Amygdala (tissue), 56 donors: Measurements from ENCODE around the gene PTTG1IP.
A peak's percentile ranks its signal among the peaks of the same experiment; 100 is the strongest.

ENCODE experiments used
- DNase-seq, 56 donors: peaks; one replicate each; lab custom pipeline; 2025; lab: John Stamatoyannopoulos, UW

The PTTG1IP gene

GRCh38 chr21:44849616-44850130 lies 23.8 kb downstream of the PTTG1IP start:
- no peak for DNase-seq

GRCh38 chr21:44848821-44849521 lies 24.5 kb downstream of the PTTG1IP start:
- no peak for DNase-seq

- no peak for DNase-seq
Observed at GRCh38 chr21:44847261-44848056, 26.0 kb downstream of the PTTG1IP start.

- DNase-seq: peak in 16 of 56 donors; percentile 15 to 47 (median 32)
Observed at GRCh38 chr21:44846485-44847260, 26.8 kb downstream of the PTTG1IP start.

- no peak for DNase-seq
Observed at GRCh38 chr21:44846224-44846484, 27.3 kb downstream of the PTTG1IP start.

GRCh38 chr21:44845418-44846223 lies 27.9 kb downstream of the PTTG1IP start:
- DNase-seq: peak in 9 of 56 donors; percentile 13 to 53 (median 33)

GRCh38 chr21:44844256-44844655 lies 29.2 kb downstream of the PTTG1IP start:
- DNase-seq: no peak

GRCh38 chr21:44842721-44843445 lies 30.6 kb downstream of the PTTG1IP start:
- no peak for DNase-seq

- DNase-seq: no peak
Observed at GRCh38 chr21:44842087-44842486, 31.4 kb downstream of the PTTG1IP start.

- no peak for DNase-seq
Observed at GRCh38 chr21:44840771-44841170, 32.7 kb downstream of the PTTG1IP start.

- no peak for DNase-seq
Observed at GRCh38 chr21:44838951-44839350, 34.5 kb downstream of the PTTG1IP start.

- DNase-seq: no peak
Observed at GRCh38 chr21:44838039-44838895, 35.2 kb downstream of the PTTG1IP start.

- no peak for DNase-seq
Observed at GRCh38 chr21:44837537-44837936, 36.0 kb downstream of the PTTG1IP start.

- peak in 2 of 56 donors; percentile 18 to 31 for DNase-seq
Observed at GRCh38 chr21:44836666-44837471, 36.6 kb downstream of the PTTG1IP start.

GRCh38 chr21:44836349-44836665 lies 37.2 kb downstream of the PTTG1IP start:
- no peak for DNase-seq

GRCh38 chr21:44835647-44835973 lies 37.9 kb downstream of the PTTG1IP start:
- no peak for DNase-seq

GRCh38 chr21:44834951-44835646 lies 38.4 kb downstream of the PTTG1IP start:
- no peak for DNase-seq
